Left renal cortex interstitium (tissue), 4 donors: ENCODE measurements around the gene TRIM72. TPM values are rescaled to one million over a fixed set of nuclear protein-coding genes. Genes with fewer than 3 reads are reported as not detected.
"Not testable (repeated sequence)": the region's sequence is repeated elsewhere in the genome, so short reads cannot be mapped to it uniquely, and the experiment has no call there.

Source experiments
- DNase-seq, 4 donors: peaks; one replicate each; pipeline ENCODE4 v3.0.0-alpha.2; 2013; ENCODE audit warnings: low read depth in 4 of 4, low spot score in 2 of 4, missing footprints in 1 of 4
- polyA plus RNA-seq, 4 donors: library from polyadenylated mRNA; unstranded; fragments of 120-200 nt; gene quantifications; one replicate each; pipeline ENCODE4 v1.2.1, GENCODE V29; 2013; ENCODE audit not compliant: insufficient read length in 4 of 4

TRIM72 gene
- polyA plus RNA-seq, 4 donors: 0.05 to 0.17 (median 0.09) TPM

- DNase-seq: no peak
These were observed 63.8 kb downstream of the TRIM72 start for GRCh38 chr16:31277659-31278260.

- DNase-seq: not testable (repeated sequence)
These were observed 64.9 kb downstream of the TRIM72 start for GRCh38 chr16:31278853-31279252.

Other genes with a start within 250 kb of the TRIM72 start
- gene HSD3B7, start 228.9 kb upstream of the TRIM72 start, polyA plus RNA-seq: 10 to 100 TPM in 2 of 4 donors, 1 to 10 TPM in 2; 7.2 to 12.0 (median 9.4) TPM
- 1 to 10 TPM in 3 of 4 donors, under 1 TPM in 1; 0.73 to 3.0 (median 1.8) TPM for gene STX1B, start 203.5 kb upstream of the TRIM72 start, polyA plus RNA-seq
- 10 to 100 TPM; 35.6 to 44.6 (median 41.2) TPM for gene STX4, start 180.6 kb upstream of the TRIM72 start, polyA plus RNA-seq
- gene ZNF668, start 139.9 kb upstream of the TRIM72 start, polyA plus RNA-seq: 1 to 10 TPM; 4.1 to 7.2 (median 6.5) TPM
- 10 to 100 TPM; 11.0 to 19.1 (median 12.5) TPM for gene ZNF646, start 139.7 kb upstream of the TRIM72 start, polyA plus RNA-seq
- gene PRSS53, start 125.2 kb upstream of the TRIM72 start, polyA plus RNA-seq: 1 to 10 TPM in 3 of 4 donors, under 1 TPM in 1; 0.48 to 2.1 (median 1.3) TPM
- gene VKORC1, start 119.3 kb upstream of the TRIM72 start, polyA plus RNA-seq: 10 to 100 TPM; 68.3 to 92.8 (median 73.0) TPM
- 10 to 100 TPM; 34.5 to 48.8 (median 41.0) TPM for gene BCKDK, start 105.7 kb upstream of the TRIM72 start, polyA plus RNA-seq
- 10 to 100 TPM; 56.6 to 86.1 (median 70.4) TPM for gene KAT8, start 96.5 kb upstream of the TRIM72 start, polyA plus RNA-seq
- gene PRSS8, start 78.4 kb upstream of the TRIM72 start, polyA plus RNA-seq: 10 to 100 TPM; 53.9 to 77.2 (median 67.5) TPM
- gene PRSS36, start 64.1 kb upstream of the TRIM72 start, polyA plus RNA-seq: 1 to 10 TPM in 3 of 4 donors, under 1 TPM in 1; 0.92 to 1.7 (median 1.3) TPM
- 100 to 1,000 TPM; 571 to 934 (median 698) TPM for gene FUS, start 34.0 kb upstream of the TRIM72 start, polyA plus RNA-seq
- gene PYCARD, start 11.4 kb upstream of the TRIM72 start, polyA plus RNA-seq: 10 to 100 TPM in 2 of 4 donors, 1 to 10 TPM in 2; 7.5 to 17.9 (median 10.9) TPM
- gene PYDC1, start 3.0 kb downstream of the TRIM72 start, polyA plus RNA-seq: not detected
- gene ITGAM, start 45.9 kb downstream of the TRIM72 start, polyA plus RNA-seq: 1 to 10 TPM; 1.5 to 3.2 (median 2.6) TPM
- gene ITGAX, start 141.1 kb downstream of the TRIM72 start, polyA plus RNA-seq: 1 to 10 TPM in 1 of 4 donors, under 1 TPM in 3; 0.30 to 1.3 (median 0.55) TPM
- gene ITGAD, start 179.2 kb downstream of the TRIM72 start, polyA plus RNA-seq: under 1 TPM; 0.06 to 0.43 (median 0.21) TPM
- 1 to 10 TPM in 2 of 4 donors, under 1 TPM in 2; 0.59 to 1.6 (median 1.2) TPM for gene COX6A2, start 214.2 kb downstream of the TRIM72 start, polyA plus RNA-seq
- 1 to 10 TPM; 3.1 to 3.5 (median 3.5) TPM for gene ZNF843, start 228.7 kb downstream of the TRIM72 start, polyA plus RNA-seq
- 10 to 100 TPM in 3 of 4 donors, 1 to 10 TPM in 1; 9.5 to 17.5 (median 14.8) TPM for gene ARMC5, start 245.4 kb downstream of the TRIM72 start, polyA plus RNA-seq